TTC549 (cell line): ENCODE results near the gene MPHOSPH10.
A peak's percentile ranks its signal among the peaks of the same experiment; 100 is the strongest.
"Not testable (repeated sequence)": the region's sequence is repeated elsewhere in the genome, so short reads cannot be mapped to it uniquely, and the experiment has no call there.

Experiments used
- FAIRE-seq: peaks from 2 replicates; lab custom pipeline; 2012; peaks lifted over from hg19 to GRCh38; lab: Jason Lieb, UNC

MPHOSPH10 gene

GRCh38 chr2:71130152-71130904 lies at the start of gene MPHOSPH10, which contains the start of gene MCEE:
Gene MPHOSPH10, plus strand, starts transcription at chr2:71130634. Its CDS starts 32 bp downstream, at chr2:71130666.
Gene MCEE, minus strand, starts transcription at chr2:71130229. Its CDS starts 10 bp downstream, at chr2:71130219.
- no peak for FAIRE-seq

- no peak for FAIRE-seq
Observed at GRCh38 chr2:71082402-71083252, 47.8 kb upstream of the MPHOSPH10 start.

GRCh38 chr2:71083297-71083696 lies 47.1 kb upstream of the MPHOSPH10 start:
- not testable (repeated sequence) for FAIRE-seq

- FAIRE-seq: not testable (repeated sequence)
Observed at GRCh38 chr2:71083752-71084312, 46.6 kb upstream of the MPHOSPH10 start.

- FAIRE-seq: not testable (repeated sequence)
Observed at GRCh38 chr2:71085325-71086003, 45.0 kb upstream of the MPHOSPH10 start.

GRCh38 chr2:71089475-71089874 lies 41.0 kb upstream of the MPHOSPH10 start:
- FAIRE-seq: not testable (repeated sequence)

GRCh38 chr2:71091808-71092207 lies 38.6 kb upstream of the MPHOSPH10 start:
- not testable (repeated sequence) for FAIRE-seq

- FAIRE-seq: not testable (repeated sequence)
Observed at GRCh38 chr2:71092491-71093260, 37.8 kb upstream of the MPHOSPH10 start.

- FAIRE-seq: peak; percentile 95
Observed at GRCh38 chr2:71100195-71100964, 30.1 kb upstream of the MPHOSPH10 start.

GRCh38 chr2:71101656-71102055 lies 28.8 kb upstream of the MPHOSPH10 start:
- FAIRE-seq: no peak

GRCh38 chr2:71102981-71103681 lies 27.3 kb upstream of the MPHOSPH10 start:
- FAIRE-seq: no peak

- no peak for FAIRE-seq
Observed at GRCh38 chr2:71103809-71104208, 26.6 kb upstream of the MPHOSPH10 start.

GRCh38 chr2:71106463-71106862 lies 24.0 kb upstream of the MPHOSPH10 start:
- not testable (repeated sequence) for FAIRE-seq

- no peak for FAIRE-seq
Observed at GRCh38 chr2:71108091-71108490, 22.3 kb upstream of the MPHOSPH10 start.

GRCh38 chr2:71113843-71114242 lies 16.6 kb upstream of the MPHOSPH10 start:
- FAIRE-seq: no peak

- no peak for FAIRE-seq
Observed at GRCh38 chr2:71117063-71117462, 13.4 kb upstream of the MPHOSPH10 start.

GRCh38 chr2:71120195-71120594 lies 10.2 kb upstream of the MPHOSPH10 start:
- no peak for FAIRE-seq

- FAIRE-seq: no peak
Observed at GRCh38 chr2:71121479-71121878, 9.0 kb upstream of the MPHOSPH10 start.

GRCh38 chr2:71122387-71123298 lies 7.8 kb upstream of the MPHOSPH10 start:
- FAIRE-seq: no peak
